GM18511 (cell line): ENCODE results near the gene PTPRG.
"Not testable (repeated sequence)": the region's sequence is repeated elsewhere in the genome, so short reads cannot be mapped to it uniquely, and the experiment has no call there.

ENCODE experiments used
- ATAC-seq: cut with Tn5 transposase; IDR thresholded peaks from one replicate; pipeline ENCODE4 v1.9.1; 2021; ENCODE audit warnings: mild to moderate bottlenecking, moderate library complexity; ENCODE audit not compliant: unreplicated experiment

The PTPRG gene

GRCh38 chr3:61813636-61814035 lies 252.3 kb downstream of the PTPRG start:
- no peak for ATAC-seq

- ATAC-seq: no peak
Observed at GRCh38 chr3:61814674-61815073, 253.3 kb downstream of the PTPRG start.

- not testable (repeated sequence) for ATAC-seq
Observed at GRCh38 chr3:61816304-61816703, 254.9 kb downstream of the PTPRG start.

- no peak for ATAC-seq
Observed at GRCh38 chr3:61819861-61820260, 258.5 kb downstream of the PTPRG start.

- ATAC-seq: peak; percentile 73
Observed at GRCh38 chr3:61820306-61820992, 259.1 kb downstream of the PTPRG start.

GRCh38 chr3:61821823-61822251 lies 260.5 kb downstream of the PTPRG start:
- no peak for ATAC-seq

GRCh38 chr3:61822588-61822987 lies 261.2 kb downstream of the PTPRG start:
- no peak for ATAC-seq

- no peak for ATAC-seq
Observed at GRCh38 chr3:61824553-61825135, 263.3 kb downstream of the PTPRG start.

- no peak for ATAC-seq
Observed at GRCh38 chr3:61826161-61826560, 264.8 kb downstream of the PTPRG start.

GRCh38 chr3:61828184-61828874 lies 267.0 kb downstream of the PTPRG start:
- ATAC-seq: no peak

- no peak for ATAC-seq
Observed at GRCh38 chr3:61828880-61829721, 267.7 kb downstream of the PTPRG start.

- no peak for ATAC-seq
Observed at GRCh38 chr3:61829722-61830350, 268.5 kb downstream of the PTPRG start.

GRCh38 chr3:61831973-61832372 lies 270.6 kb downstream of the PTPRG start:
- ATAC-seq: no peak

GRCh38 chr3:61832375-61833229 lies 271.2 kb downstream of the PTPRG start:
- ATAC-seq: no peak

GRCh38 chr3:61839256-61839655 lies 277.9 kb downstream of the PTPRG start:
- no peak for ATAC-seq

- no peak for ATAC-seq
Observed at GRCh38 chr3:61841111-61841845, 279.9 kb downstream of the PTPRG start.

GRCh38 chr3:61841988-61842387 lies 280.6 kb downstream of the PTPRG start:
- ATAC-seq: no peak

- no peak for ATAC-seq
Observed at GRCh38 chr3:61844346-61844745, 283.0 kb downstream of the PTPRG start.

GRCh38 chr3:61846488-61846887 lies 285.1 kb downstream of the PTPRG start:
- ATAC-seq: no peak
